ENCODE data around the gene GPC3. TPM values are rescaled to one million over a fixed set of nuclear protein-coding genes. Genes with fewer than 3 reads are reported as not detected.

GPC3 gene
- total and polyA plus RNA-seq, 2 experiments from 2014 or later = 36.8 to 60.1 TPM

DNA sequence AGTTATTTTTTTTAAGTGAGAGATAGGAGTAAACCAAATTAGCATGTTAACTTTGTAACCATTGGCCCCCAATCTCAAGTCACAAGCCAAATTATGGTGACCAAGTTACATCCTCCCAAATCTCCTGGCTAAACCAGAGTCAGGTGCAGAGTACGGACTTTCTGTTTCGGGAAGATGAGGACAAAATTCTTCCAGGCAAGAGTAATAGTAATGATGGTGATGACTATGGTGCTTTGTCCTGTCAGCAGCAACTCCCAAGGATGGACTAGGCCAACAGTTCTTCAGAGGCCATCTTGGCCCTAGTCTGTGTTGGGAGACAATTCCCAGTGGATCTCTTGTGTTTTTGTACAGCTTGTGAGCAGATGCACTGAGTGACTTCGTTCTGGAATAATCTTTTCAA lies 148.8 kb downstream of the GPC3 start:
- Mint-ChIP-seq H3K4me3 (no peak overlapping the region), H3K4me1 (peaks cover 6% of the 10 kb centered on the region; the same call in 2 of the 3 replicates), H3K9me3 (no peaks in the 10 kb centered on the region), H3K36me3 (ENCODE audit: low read depth) (no peaks in the 10 kb centered on the region), H3K27me3 (ENCODE audit: insufficient read depth, low read depth, poor library complexity) (peaks cover 4% of the 10 kb centered on the region), H3K27ac (no peak overlapping the region)
- Histone ChIP-seq H3K4me1 (ENCODE audit: insufficient read depth) (no peaks in the 10 kb centered on the region), H3K27me3 (ENCODE audit: insufficient read depth) (no peaks in the 10 kb centered on the region), H3K9me2 (ENCODE audit: insufficient read depth) (no peaks in the 10 kb centered on the region), H3K79me2 (replicated peaks; ENCODE audit: insufficient read depth) (no peaks in the 10 kb centered on the region), H3K27ac (ENCODE audit: low read depth) (no peak overlapping the region), H3K36me3 (ENCODE audit: insufficient read depth) (no peaks in the 10 kb centered on the region), H2AFZ (no peak overlapping the region), H3K4me3 (no peak overlapping the region), H3K4me2 (no peak overlapping the region), H3F3A (replicated peaks; ENCODE audit: low read depth) (no peaks in the 10 kb centered on the region), H4K20me1 (replicated peaks; ENCODE audit: insufficient read depth) (no peaks in the 10 kb centered on the region)
- TF ChIP-seq NANOG (IDR thresholded peaks at IDR 0.05; ENCODE audit: borderline replicate concordance) = no peak
- DNase-seq (ENCODE audit: low spot score) (no peak), ATAC-seq (no peak)

DNA sequence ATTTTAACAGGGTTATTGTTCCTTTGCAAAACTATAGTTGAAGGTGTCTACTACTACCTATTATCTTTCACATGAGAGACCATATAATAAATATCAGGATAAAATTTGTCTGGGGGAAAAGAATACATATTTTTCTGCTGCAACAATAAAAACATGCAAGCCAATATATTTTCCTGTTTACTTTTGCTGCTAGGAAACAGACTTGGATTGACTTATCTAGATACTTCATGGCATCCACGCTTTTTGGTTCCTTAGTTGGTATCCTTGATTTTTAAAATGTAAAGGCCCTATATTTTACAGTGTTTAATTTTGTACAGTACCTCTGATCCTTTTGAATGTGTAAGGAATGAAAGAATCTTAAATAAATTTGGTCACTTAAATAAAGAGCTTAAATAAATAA lies 150.6 kb downstream of the GPC3 start:
- Histone ChIP-seq H4K20me1 (replicated peaks; ENCODE audit: insufficient read depth) (no peaks in the 10 kb centered on the region), H3K27me3 (ENCODE audit: insufficient read depth) (no peaks in the 10 kb centered on the region), H3F3A (replicated peaks; ENCODE audit: low read depth) (no peaks in the 10 kb centered on the region), H3K79me2 (replicated peaks; ENCODE audit: insufficient read depth) (no peaks in the 10 kb centered on the region), H3K36me3 (ENCODE audit: insufficient read depth) (no peaks in the 10 kb centered on the region), H3K4me3 (no peak overlapping the region), H2AFZ (no peak overlapping the region), H3K9me2 (ENCODE audit: insufficient read depth) (no peaks in the 10 kb centered on the region), H3K4me2 (no peak overlapping the region), H3K27ac (ENCODE audit: low read depth) (no peak overlapping the region), H3K4me1 (ENCODE audit: insufficient read depth) (no peaks in the 10 kb centered on the region)
- no peak for DNase-seq (ENCODE audit: low spot score)
- Mint-ChIP-seq H3K27ac (no peak overlapping the region), H3K36me3 (ENCODE audit: low read depth) (no peaks in the 10 kb centered on the region), H3K4me3 (no peak overlapping the region), H3K4me1 (peaks cover 6% of the 10 kb centered on the region; the same call in 2 of the 3 replicates), H3K27me3 (ENCODE audit: insufficient read depth, low read depth, poor library complexity) (peaks cover 4% of the 10 kb centered on the region), H3K9me3 (no peaks in the 10 kb centered on the region)
- no peak for ATAC-seq
- no peak for TF ChIP-seq JUNB (IDR thresholded peaks at IDR 0.05; ENCODE audit: unreplicated experiment)
- no peak for TF ChIP-seq ZNF114 (CRISPR knock-in tag; IDR thresholded peaks at IDR 0.05)
- TF ChIP-seq, protein P1, sequence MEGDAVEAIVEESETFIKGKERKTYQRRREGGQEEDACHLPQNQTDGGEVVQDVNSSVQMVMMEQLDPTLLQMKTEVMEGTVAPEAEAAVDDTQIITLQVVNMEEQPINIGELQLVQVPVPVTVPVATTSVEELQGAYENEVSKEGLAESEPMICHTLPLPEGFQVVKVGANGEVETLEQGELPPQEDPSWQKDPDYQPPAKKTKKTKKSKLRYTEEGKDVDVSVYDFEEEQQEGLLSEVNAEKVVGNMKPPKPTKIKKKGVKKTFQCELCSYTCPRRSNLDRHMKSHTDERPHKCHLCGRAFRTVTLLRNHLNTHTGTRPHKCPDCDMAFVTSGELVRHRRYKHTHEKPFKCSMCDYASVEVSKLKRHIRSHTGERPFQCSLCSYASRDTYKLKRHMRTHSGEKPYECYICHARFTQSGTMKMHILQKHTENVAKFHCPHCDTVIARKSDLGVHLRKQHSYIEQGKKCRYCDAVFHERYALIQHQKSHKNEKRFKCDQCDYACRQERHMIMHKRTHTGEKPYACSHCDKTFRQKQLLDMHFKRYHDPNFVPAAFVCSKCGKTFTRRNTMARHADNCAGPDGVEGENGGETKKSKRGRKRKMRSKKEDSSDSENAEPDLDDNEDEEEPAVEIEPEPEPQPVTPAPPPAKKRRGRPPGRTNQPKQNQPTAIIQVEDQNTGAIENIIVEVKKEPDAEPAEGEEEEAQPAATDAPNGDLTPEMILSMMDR (conservative IDR thresholded peaks at IDR 0.05; ENCODE audit: low read depth in 2 of 2) = no peak
- TF ChIP-seq EZH2phosphoT487 (IDR thresholded peaks at IDR 0.05; ENCODE audit: unreplicated experiment) = no peak
- TF ChIP-seq, protein P2, sequence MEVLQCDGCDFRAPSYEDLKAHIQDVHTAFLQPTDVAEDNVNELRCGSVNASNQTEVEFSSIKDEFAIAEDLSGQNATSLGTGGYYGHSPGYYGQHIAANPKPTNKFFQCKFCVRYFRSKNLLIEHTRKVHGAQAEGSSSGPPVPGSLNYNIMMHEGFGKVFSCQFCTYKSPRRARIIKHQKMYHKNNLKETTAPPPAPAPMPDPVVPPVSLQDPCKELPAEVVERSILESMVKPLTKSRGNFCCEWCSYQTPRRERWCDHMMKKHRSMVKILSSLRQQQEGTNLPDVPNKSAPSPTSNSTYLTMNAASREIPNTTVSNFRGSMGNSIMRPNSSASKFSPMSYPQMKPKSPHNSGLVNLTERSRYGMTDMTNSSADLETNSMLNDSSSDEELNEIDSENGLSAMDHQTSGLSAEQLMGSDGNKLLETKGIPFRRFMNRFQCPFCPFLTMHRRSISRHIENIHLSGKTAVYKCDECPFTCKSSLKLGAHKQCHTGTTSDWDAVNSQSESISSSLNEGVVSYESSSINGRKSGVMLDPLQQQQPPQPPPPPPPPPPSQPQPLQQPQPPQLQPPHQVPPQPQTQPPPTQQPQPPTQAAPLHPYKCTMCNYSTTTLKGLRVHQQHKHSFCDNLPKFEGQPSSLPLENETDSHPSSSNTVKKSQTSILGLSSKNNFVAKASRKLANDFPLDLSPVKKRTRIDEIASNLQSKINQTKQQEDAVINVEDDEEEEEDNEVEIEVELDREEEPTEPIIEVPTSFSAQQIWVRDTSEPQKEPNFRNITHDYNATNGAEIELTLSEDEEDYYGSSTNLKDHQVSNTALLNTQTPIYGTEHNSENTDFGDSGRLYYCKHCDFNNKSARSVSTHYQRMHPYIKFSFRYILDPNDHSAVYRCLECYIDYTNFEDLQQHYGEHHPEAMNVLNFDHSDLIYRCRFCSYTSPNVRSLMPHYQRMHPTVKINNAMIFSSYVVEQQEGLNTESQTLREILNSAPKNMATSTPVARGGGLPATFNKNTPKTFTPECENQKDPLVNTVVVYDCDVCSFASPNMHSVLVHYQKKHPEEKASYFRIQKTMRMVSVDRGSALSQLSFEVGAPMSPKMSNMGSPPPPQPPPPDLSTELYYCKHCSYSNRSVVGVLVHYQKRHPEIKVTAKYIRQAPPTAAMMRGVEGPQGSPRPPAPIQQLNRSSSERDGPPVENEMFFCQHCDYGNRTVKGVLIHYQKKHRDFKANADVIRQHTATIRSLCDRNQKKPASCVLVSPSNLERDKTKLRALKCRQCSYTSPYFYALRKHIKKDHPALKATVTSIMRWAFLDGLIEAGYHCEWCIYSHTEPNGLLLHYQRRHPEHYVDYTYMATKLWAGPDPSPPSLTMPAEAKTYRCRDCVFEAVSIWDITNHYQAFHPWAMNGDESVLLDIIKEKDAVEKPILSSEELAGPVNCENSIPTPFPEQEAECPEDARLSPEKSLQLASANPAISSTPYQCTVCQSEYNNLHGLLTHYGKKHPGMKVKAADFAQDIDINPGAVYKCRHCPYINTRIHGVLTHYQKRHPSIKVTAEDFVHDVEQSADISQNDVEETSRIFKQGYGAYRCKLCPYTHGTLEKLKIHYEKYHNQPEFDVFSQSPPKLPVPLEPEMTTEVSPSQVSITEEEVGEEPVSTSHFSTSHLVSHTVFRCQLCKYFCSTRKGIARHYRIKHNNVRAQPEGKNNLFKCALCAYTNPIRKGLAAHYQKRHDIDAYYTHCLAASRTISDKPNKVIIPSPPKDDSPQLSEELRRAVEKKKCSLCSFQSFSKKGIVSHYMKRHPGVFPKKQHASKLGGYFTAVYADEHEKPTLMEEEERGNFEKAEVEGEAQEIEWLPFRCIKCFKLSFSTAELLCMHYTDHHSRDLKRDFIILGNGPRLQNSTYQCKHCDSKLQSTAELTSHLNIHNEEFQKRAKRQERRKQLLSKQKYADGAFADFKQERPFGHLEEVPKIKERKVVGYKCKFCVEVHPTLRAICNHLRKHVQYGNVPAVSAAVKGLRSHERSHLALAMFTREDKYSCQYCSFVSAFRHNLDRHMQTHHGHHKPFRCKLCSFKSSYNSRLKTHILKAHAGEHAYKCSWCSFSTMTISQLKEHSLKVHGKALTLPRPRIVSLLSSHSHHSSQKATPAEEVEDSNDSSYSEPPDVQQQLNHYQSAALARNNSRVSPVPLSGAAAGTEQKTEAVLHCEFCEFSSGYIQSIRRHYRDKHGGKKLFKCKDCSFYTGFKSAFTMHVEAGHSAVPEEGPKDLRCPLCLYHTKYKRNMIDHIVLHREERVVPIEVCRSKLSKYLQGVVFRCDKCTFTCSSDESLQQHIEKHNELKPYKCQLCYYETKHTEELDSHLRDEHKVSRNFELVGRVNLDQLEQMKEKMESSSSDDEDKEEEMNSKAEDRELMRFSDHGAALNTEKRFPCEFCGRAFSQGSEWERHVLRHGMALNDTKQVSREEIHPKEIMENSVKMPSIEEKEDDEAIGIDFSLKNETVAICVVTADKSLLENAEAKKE (CRISPR knock-in tag; IDR thresholded peaks at IDR 0.05) = no peak
- TF ChIP-seq ZNF331 (CRISPR knock-in tag; IDR thresholded peaks at IDR 0.05; ENCODE audit: low read depth) = no peak
- TF ChIP-seq POLR2AphosphoS5 (IDR thresholded peaks at IDR 0.05; ENCODE audit: low read depth) = no peak
- no peak for TF ChIP-seq NANOG (IDR thresholded peaks at IDR 0.05; ENCODE audit: borderline replicate concordance)
- no peak for TF ChIP-seq STAT1 (IDR thresholded peaks at IDR 0.05; ENCODE audit: unreplicated experiment)
- TF ChIP-seq CREB1 (CRISPR knock-in tag; IDR thresholded peaks at IDR 0.05; ENCODE audit: low read depth) = no peak
- TF ChIP-seq, protein P3, sequence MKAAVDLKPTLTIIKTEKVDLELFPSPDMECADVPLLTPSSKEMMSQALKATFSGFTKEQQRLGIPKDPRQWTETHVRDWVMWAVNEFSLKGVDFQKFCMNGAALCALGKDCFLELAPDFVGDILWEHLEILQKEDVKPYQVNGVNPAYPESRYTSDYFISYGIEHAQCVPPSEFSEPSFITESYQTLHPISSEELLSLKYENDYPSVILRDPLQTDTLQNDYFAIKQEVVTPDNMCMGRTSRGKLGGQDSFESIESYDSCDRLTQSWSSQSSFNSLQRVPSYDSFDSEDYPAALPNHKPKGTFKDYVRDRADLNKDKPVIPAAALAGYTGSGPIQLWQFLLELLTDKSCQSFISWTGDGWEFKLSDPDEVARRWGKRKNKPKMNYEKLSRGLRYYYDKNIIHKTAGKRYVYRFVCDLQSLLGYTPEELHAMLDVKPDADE (IDR thresholded peaks at IDR 0.05) = no peak

All from GM23338 (cell line).